MM.1S (cell line): ENCODE data around the gene RGMA.

Experiments
- CTCF ChIP-seq: fragments of 300-600 bp; sonication (generic); IDR thresholded peaks from 2 replicates; pipeline ENCODE4 v1.5.1; 2016; ENCODE audit warnings: antibody characterized with exemption, low read length, mixed read lengths
- EZH2 ChIP-seq: fragments of 300-600 bp; sonication (generic); optimal IDR thresholded peaks from 2 replicates; pipeline ENCODE3; 2017; ENCODE audit warnings: low read depth, mild to moderate bottlenecking, antibody characterized with exemption, low read length, mixed read lengths

- no peak for TF ChIP-seq CTCF
- no peak for TF ChIP-seq EZH2
Observed at GRCh38 chr15:93047621-93048425, 41.2 kb downstream of the RGMA start.
